ENCODE results near the gene RIMS4.

- TF ChIP-seq POLR2A (IDR thresholded peaks at IDR 0.05), result no peak
- no peak for TF ChIP-seq POLR2AphosphoS5 (IDR thresholded peaks at IDR 0.05)
These were observed 826 bp downstream of the RIMS4 start for GRCh38 chr20:44809380-44810060.
